OCI-LY3 (cell line): ENCODE data around the gene RNF152.

Experiments
- EZH2phosphoT487 ChIP-seq: fragments of 200-600 bp; shearing (Covaris generic); IDR thresholded peaks from 2 replicates; pipeline ENCODE4 v1.6.1; 2018; ENCODE audit warnings: antibody characterized with exemption, mixed run types, low read depth
- TF ChIP-seq, protein P1 (sequence below): fragments of 200-600, 300-600 bp; sonication (generic); IDR thresholded peaks from 2 replicates; pipeline ENCODE4 v1.5.1; 2014; ENCODE audit warnings: antibody characterized with exemption, low read length, low read depth

DNA sequence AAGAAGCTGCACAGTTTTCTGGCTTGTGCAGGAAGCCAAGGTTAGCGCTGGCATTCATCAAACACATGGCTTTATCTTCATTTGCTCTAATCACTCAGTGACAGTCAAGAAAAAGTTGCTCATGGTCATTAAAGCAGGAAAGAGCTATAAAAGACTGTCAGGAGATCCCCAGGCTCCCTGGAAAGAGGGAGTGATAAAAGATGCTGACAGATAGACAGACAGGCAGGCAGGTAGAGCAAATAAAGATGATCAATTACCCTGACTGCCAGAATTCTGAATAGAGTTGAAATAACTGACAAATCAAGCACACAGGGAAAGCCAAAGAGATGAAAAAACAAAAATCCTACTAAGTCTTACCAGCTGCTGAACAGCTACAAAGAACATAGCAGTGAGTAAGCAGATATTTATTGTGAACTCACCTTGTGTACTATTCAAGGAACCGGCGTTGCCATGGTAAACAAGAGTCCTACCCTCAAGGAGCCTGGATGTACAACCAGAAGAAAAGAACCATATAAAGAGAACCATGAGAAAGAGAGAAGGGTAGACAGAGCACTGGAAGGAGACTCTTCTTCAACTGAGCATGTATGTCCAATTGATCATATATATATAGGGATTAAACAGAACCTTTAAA lies 68.0 kb downstream of the RNF152 start:
- TF ChIP-seq, protein P1, sequence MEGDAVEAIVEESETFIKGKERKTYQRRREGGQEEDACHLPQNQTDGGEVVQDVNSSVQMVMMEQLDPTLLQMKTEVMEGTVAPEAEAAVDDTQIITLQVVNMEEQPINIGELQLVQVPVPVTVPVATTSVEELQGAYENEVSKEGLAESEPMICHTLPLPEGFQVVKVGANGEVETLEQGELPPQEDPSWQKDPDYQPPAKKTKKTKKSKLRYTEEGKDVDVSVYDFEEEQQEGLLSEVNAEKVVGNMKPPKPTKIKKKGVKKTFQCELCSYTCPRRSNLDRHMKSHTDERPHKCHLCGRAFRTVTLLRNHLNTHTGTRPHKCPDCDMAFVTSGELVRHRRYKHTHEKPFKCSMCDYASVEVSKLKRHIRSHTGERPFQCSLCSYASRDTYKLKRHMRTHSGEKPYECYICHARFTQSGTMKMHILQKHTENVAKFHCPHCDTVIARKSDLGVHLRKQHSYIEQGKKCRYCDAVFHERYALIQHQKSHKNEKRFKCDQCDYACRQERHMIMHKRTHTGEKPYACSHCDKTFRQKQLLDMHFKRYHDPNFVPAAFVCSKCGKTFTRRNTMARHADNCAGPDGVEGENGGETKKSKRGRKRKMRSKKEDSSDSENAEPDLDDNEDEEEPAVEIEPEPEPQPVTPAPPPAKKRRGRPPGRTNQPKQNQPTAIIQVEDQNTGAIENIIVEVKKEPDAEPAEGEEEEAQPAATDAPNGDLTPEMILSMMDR = no peak
- TF ChIP-seq EZH2phosphoT487 = no peak
